HepG2 (cell line): ENCODE data around the gene TARBP2. TPM values are rescaled to one million over a fixed set of nuclear protein-coding genes. Genes with fewer than 3 reads are reported as not detected.
A peak's percentile ranks its signal among the peaks of the same experiment; 100 is the strongest.

ENCODE experiments used
- ATF3 ChIP-seq: sonication (generic); formaldehyde crosslinking; IDR thresholded peaks from 2 replicates; pipeline ENCODE4 v1.4.0; 2020; ENCODE audit warnings: missing genetic modification reagents
- HHEX ChIP-seq: IDR thresholded peaks from 2 replicates; pipeline ENCODE4 v1.6.1; 2016; ENCODE audit warnings: control low read depth
- HNRNPK ChIP-seq: fragments of 200-400 bp; formaldehyde crosslinking; IDR thresholded peaks from 2 replicates; pipeline ENCODE4 v1.6.1; 2018; ENCODE audit warnings: low read length, low read depth, moderate library complexity, mild to moderate bottlenecking; ENCODE audit not compliant: poor library complexity, severe bottlenecking
- MXD4 ChIP-seq: IDR thresholded peaks from 2 replicates; pipeline ENCODE4 v1.6.1; 2016; ENCODE audit warnings: mild to moderate bottlenecking, missing biosample characterization, missing genetic modification reagents
- MXI1 ChIP-seq: IDR thresholded peaks from 3 replicates; pipeline ENCODE4 v1.6.1; 2012; ENCODE audit warnings: low read depth, low read length, inconsistent platforms, borderline replicate concordance
- NFRKB ChIP-seq: fragments of 450-650 bp; IDR thresholded peaks from 2 replicates; pipeline ENCODE4 v1.6.1; 2017
- REPIN1 ChIP-seq: sonication (generic); formaldehyde crosslinking; IDR thresholded peaks from 2 replicates; pipeline ENCODE4 v1.8.0; 2022; ENCODE audit warnings: missing genetic modification reagents, low read depth, mild to moderate bottlenecking, borderline replicate concordance
- WIZ ChIP-seq: sonication (generic); formaldehyde crosslinking; IDR thresholded peaks from 2 replicates; pipeline ENCODE4 v1.5.1; 2020; ENCODE audit warnings: mild to moderate bottlenecking, missing genetic modification reagents
- ZC3H13 ChIP-seq: sonication (generic); formaldehyde crosslinking; IDR thresholded peaks from 2 replicates; pipeline ENCODE4 v1.8.1; 2023; ENCODE audit warnings: mild to moderate bottlenecking, missing genetic modification reagents, moderate library complexity
- ZNF232 ChIP-seq: sonication (generic); formaldehyde crosslinking; IDR thresholded peaks from 2 replicates; pipeline ENCODE4 v1.4.0; 2020; ENCODE audit warnings: missing genetic modification reagents, borderline replicate concordance
- ZNF3 ChIP-seq: IDR thresholded peaks from 2 replicates; pipeline ENCODE4 v1.7.0; 2017; ENCODE audit warnings: inconsistent platforms
- ZNF644 ChIP-seq: IDR thresholded peaks from 2 replicates; pipeline ENCODE4 v1.6.1; 2016; ENCODE audit warnings: low read depth
- ZSCAN5A ChIP-seq: sonication (generic); formaldehyde crosslinking; IDR thresholded peaks from 2 replicates; pipeline ENCODE4 v1.8.0; 2022; ENCODE audit warnings: mild to moderate bottlenecking, missing genetic modification reagents, borderline replicate concordance
- polyA plus RNA-seq, 8 experiments: library from polyadenylated mRNA; depleted of rRNA in 3 of 8; stranded (reverse) in 7 of 8; unstranded in 1 of 8; fragments of >200 nt; fragmentation: Illumina TruSeq in 4 of 8; extraction: Trizol in 4 of 8; gene quantifications; 2 replicates each; pipeline versions ENCODE4 v1.2.1 to v1.2.3, GENCODE V29; 2011 to 2016; ENCODE audit warnings: low read depth in 4 of 8, missing spikeins in 1 of 8, mixed read lengths in 1 of 8; ENCODE audit not compliant: insufficient read depth in 1 of 8
- total RNA-seq, 5 experiments: library from RNA; depleted of rRNA; stranded (reverse); fragments of >200 nt; fragmentation: Illumina TruSeq; extraction: Trizol; gene quantifications; 2 replicates each; pipeline ENCODE4 v1.2.3, GENCODE V29; 2016; ENCODE audit warnings: low read depth in 1 of 5
- TF ChIP-seq, protein P1 (sequence below): sonication (generic); formaldehyde crosslinking; IDR thresholded peaks from 2 replicates; pipeline ENCODE4 v1.4.0; 2020; ENCODE audit warnings: missing genetic modification reagents, mild to moderate bottlenecking, borderline replicate concordance
- TF ChIP-seq, protein P2 (sequence below): IDR thresholded peaks from 2 replicates; pipeline ENCODE4 v1.6.1; 2016; ENCODE audit warnings: missing biosample characterization, missing genetic modification reagents, low read depth
- TF ChIP-seq, protein P3 (sequence below): sonication (generic); formaldehyde crosslinking; IDR thresholded peaks from 2 replicates; pipeline ENCODE4 v1.5.0; 2020; ENCODE audit warnings: missing genetic modification reagents, mild to moderate bottlenecking, borderline replicate concordance
- TF ChIP-seq, protein P4 (sequence below): sonication (generic); formaldehyde crosslinking; IDR thresholded peaks from 2 replicates; pipeline ENCODE4 v1.5.0; 2020; ENCODE audit warnings: missing genetic modification reagents

Gene TARBP2
- total and polyA plus RNA-seq, 2 of the 13 experiments (the other 11 are each of a cell fraction or from before 2014, with no cell fraction given): 47.0 to 55.5 TPM

DNA sequence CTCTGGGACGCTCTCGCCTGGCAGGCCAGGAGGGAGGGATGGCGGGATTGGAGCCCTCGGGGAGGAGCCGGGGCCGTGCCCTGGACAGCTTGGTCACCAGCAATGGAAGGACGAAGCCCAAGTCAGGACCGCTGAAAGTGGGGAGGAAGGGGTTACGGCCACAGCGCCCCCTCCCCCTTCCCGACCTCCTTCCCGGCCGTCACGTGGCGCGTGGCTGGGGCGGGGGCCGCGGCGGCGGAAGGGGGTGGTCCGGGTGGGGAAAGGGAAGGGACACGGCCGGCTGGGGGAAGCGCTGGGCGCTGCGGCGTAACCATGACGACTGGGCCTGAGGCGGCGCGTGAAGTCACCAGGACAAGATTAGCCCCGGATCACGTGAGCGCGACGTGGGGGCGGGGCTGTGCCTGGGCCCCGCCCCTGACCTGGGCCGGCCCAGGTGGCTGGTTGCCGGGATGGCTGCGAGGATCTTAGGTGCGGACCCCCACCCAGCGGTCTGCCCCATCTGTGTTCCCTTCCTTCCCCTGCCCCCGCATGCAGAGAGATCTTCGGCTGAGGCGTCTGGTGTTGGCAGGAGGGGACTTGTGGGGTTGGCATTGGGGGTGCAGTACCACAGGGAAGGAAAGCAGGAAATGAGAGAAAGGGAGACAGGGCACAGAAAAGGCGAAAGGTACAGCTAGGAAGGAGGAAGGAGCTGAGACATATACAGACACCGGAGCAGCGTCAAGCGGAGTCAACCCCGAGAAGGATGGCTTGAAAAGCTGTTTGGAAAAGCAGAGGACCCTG lies 8.1 kb upstream of the TARBP2 start (continued):
- TF ChIP-seq, protein P1, sequence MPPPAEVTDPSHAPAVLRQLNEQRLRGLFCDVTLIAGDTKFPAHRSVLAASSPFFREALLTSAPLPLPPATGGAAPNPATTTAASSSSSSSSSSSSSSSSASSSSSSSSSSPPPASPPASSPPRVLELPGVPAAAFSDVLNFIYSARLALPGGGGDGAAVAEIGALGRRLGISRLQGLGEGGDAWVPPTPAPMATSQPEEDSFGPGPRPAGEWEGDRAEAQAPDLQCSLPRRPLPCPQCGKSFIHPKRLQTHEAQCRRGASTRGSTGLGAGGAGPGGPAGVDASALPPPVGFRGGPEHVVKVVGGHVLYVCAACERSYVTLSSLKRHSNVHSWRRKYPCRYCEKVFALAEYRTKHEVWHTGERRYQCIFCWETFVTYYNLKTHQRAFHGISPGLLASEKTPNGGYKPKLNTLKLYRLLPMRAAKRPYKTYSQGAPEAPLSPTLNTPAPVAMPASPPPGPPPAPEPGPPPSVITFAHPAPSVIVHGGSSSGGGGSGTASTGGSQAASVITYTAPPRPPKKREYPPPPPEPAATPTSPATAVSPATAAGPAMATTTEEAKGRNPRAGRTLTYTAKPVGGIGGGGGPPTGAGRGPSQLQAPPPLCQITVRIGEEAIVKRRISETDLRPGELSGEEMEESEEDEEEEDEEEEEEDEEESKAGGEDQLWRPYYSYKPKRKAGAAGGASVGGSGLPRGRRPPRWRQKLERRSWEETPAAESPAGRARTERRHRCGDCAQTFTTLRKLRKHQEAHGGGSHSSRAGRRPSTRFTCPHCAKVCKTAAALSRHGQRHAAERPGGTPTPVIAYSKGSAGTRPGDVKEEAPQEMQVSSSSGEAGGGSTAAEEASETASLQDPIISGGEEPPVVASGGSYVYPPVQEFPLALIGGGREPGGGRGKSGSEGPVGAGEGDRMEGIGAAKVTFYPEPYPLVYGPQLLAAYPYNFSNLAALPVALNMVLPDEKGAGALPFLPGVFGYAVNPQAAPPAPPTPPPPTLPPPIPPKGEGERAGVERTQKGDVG (CRISPR knock-in tag): no peak
- TF ChIP-seq MXD4 (CRISPR knock-in tag): 0 out of 2 replicates have a peak, but pooled peaks have one; percentile 29
- TF ChIP-seq HNRNPK: peak; percentile 85
- no peak for TF ChIP-seq ZSCAN5A (CRISPR knock-in tag)
- TF ChIP-seq MXI1: peak; percentile 85; the same call in 1 of the 3 replicates
- TF ChIP-seq ZNF644 (CRISPR knock-in tag): no peak
- TF ChIP-seq WIZ: no peak
- TF ChIP-seq HHEX (CRISPR knock-in tag): no peak
- TF ChIP-seq, protein P2, sequence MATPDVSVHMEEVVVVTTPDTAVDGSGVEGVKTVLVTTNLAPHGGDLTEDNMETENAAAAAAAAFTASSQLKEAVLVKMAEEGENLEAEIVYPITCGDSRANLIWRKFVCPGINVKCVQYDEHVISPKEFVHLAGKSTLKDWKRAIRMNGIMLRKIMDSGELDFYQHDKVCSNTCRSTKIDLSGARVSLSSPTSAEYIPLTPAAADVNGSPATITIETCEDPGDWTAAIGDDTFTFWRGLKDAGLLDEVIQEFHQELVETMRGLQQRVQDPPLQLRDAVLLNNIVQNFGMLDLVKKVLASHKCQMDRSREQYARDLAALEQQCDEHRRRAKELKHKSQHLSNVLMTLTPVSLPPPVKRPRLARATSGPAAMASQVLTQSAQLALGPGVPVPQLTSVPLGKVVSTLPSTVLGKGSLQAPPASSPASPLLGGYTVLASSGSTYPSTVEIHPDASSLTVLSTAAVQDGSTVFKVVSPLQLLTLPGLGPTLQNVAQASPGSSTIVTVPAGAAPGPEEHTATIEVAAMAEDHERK: no peak
- no peak for TF ChIP-seq ATF3
- no peak for TF ChIP-seq ZNF232 (CRISPR knock-in tag)
- no peak for TF ChIP-seq NFRKB
- TF ChIP-seq, protein P3, sequence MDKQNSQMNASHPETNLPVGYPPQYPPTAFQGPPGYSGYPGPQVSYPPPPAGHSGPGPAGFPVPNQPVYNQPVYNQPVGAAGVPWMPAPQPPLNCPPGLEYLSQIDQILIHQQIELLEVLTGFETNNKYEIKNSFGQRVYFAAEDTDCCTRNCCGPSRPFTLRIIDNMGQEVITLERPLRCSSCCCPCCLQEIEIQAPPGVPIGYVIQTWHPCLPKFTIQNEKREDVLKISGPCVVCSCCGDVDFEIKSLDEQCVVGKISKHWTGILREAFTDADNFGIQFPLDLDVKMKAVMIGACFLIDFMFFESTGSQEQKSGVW: no peak
- TF ChIP-seq, protein P4, sequence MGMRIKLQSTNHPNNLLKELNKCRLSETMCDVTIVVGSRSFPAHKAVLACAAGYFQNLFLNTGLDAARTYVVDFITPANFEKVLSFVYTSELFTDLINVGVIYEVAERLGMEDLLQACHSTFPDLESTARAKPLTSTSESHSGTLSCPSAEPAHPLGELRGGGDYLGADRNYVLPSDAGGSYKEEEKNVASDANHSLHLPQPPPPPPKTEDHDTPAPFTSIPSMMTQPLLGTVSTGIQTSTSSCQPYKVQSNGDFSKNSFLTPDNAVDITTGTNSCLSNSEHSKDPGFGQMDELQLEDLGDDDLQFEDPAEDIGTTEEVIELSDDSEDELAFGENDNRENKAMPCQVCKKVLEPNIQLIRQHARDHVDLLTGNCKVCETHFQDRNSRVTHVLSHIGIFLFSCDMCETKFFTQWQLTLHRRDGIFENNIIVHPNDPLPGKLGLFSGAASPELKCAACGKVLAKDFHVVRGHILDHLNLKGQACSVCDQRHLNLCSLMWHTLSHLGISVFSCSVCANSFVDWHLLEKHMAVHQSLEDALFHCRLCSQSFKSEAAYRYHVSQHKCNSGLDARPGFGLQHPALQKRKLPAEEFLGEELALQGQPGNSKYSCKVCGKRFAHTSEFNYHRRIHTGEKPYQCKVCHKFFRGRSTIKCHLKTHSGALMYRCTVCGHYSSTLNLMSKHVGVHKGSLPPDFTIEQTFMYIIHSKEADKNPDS (CRISPR knock-in tag): 0 out of 2 replicates have a peak, but pooled peaks have one; percentile 49
- no peak for TF ChIP-seq ZC3H13 (CRISPR knock-in tag)
- TF ChIP-seq ZNF3 (CRISPR knock-in tag): no peak
- no peak for TF ChIP-seq REPIN1 (CRISPR knock-in tag)
